HepG2 (cell line): ENCODE results near the gene CSNK1D. TPM values are rescaled to one million over a fixed set of nuclear protein-coding genes. Genes with fewer than 3 reads are reported as not detected.
A peak's percentile ranks its signal among the peaks of the same experiment; 100 is the strongest.

Experiments
- ELF3 ChIP-seq: IDR thresholded peaks from 2 replicates; pipeline ENCODE4 v1.6.1; 2016; ENCODE audit warnings: missing genetic modification reagents, missing compliant biosample characterization
- FOXK2 ChIP-seq: fragments of 450-650 bp; IDR thresholded peaks from 2 replicates; pipeline ENCODE4 v1.6.1; 2016
- HDAC2 ChIP-seq: sonication (generic); formaldehyde crosslinking; IDR thresholded peaks from 2 replicates; pipeline ENCODE4 v1.4.0; 2020; ENCODE audit warnings: missing genetic modification reagents
- HOMEZ ChIP-seq: IDR thresholded peaks from 2 replicates; pipeline ENCODE4 v1.6.1; 2016; ENCODE audit warnings: low read depth
- IRF2 ChIP-seq: IDR thresholded peaks from 2 replicates; pipeline ENCODE4 v1.6.1; 2018; ENCODE audit warnings: missing genetic modification reagents, missing compliant biosample characterization
- KLF15 ChIP-seq: sonication (generic); formaldehyde crosslinking; IDR thresholded peaks from 2 replicates; pipeline ENCODE4 v1.8.1; 2023; ENCODE audit warnings: borderline replicate concordance, mild to moderate bottlenecking, inconsistent platforms, missing genetic modification reagents, mixed read lengths
- MED1 ChIP-seq: sonication (generic); formaldehyde crosslinking; IDR thresholded peaks from 2 replicates; pipeline ENCODE4 v1.4.0; 2020; ENCODE audit warnings: missing genetic modification reagents
- MXI1 ChIP-seq: IDR thresholded peaks from 3 replicates; pipeline ENCODE4 v1.6.1; 2012; ENCODE audit warnings: low read depth, low read length, inconsistent platforms, borderline replicate concordance
- POLR2AphosphoS2 ChIP-seq: IDR thresholded peaks from 2 replicates; pipeline ENCODE4 v1.6.1; 2011; ENCODE audit warnings: low read depth, low read length, improper control_type of control experiment
- SP2 ChIP-seq: sonication (generic); formaldehyde crosslinking; IDR thresholded peaks from 2 replicates; pipeline ENCODE4 v1.5.1; 2020; ENCODE audit warnings: mild to moderate bottlenecking, missing genetic modification reagents
- SRSF9 ChIP-seq: fragments of 200-400 bp; formaldehyde crosslinking; IDR thresholded peaks from 2 replicates; pipeline ENCODE4 v1.6.1; 2018; ENCODE audit warnings: borderline replicate concordance, mild to moderate bottlenecking, low read depth, low read length; ENCODE audit not compliant: insufficient read depth, poor library complexity, severe bottlenecking
- TRIM24 ChIP-seq: sonication (generic); formaldehyde crosslinking; IDR thresholded peaks from 2 replicates; pipeline ENCODE4 v1.8.0; 2022; ENCODE audit warnings: mild to moderate bottlenecking, missing genetic modification reagents
- UBTF ChIP-seq: sonication (generic); formaldehyde crosslinking; IDR thresholded peaks from 2 replicates; pipeline ENCODE4 v1.4.0; 2020; ENCODE audit warnings: mild to moderate bottlenecking, missing genetic modification reagents
- ZBTB1 ChIP-seq: sonication (generic); formaldehyde crosslinking; IDR thresholded peaks from 2 replicates; pipeline ENCODE4 v1.4.0; 2020; ENCODE audit warnings: missing genetic modification reagents, borderline replicate concordance
- ZBTB38 ChIP-seq: sonication (generic); formaldehyde crosslinking; IDR thresholded peaks from 2 replicates; pipeline ENCODE4 v1.5.1; 2020; ENCODE audit warnings: mild to moderate bottlenecking, missing genetic modification reagents
- ZMAT5 ChIP-seq: sonication (generic); formaldehyde crosslinking; IDR thresholded peaks from 2 replicates; pipeline ENCODE4 v1.5.0; 2020; ENCODE audit warnings: mild to moderate bottlenecking, low read depth, missing genetic modification reagents, borderline replicate concordance
- ZNF275 ChIP-seq: sonication (generic); formaldehyde crosslinking; IDR thresholded peaks from 2 replicates; pipeline ENCODE4 v1.8.0; 2022; ENCODE audit warnings: missing genetic modification reagents, mild to moderate bottlenecking, inconsistent platforms, borderline replicate concordance
- ZNF383 ChIP-seq: sonication (generic); formaldehyde crosslinking; IDR thresholded peaks from 2 replicates; pipeline ENCODE4 v1.4.0; 2020; ENCODE audit warnings: missing genetic modification reagents, mild to moderate bottlenecking, borderline replicate concordance
- ZNF496 ChIP-seq: sonication (generic); formaldehyde crosslinking; IDR thresholded peaks from 2 replicates; pipeline ENCODE4 v1.8.1; 2023; ENCODE audit warnings: mild to moderate bottlenecking, moderate library complexity, missing genetic modification reagents; ENCODE audit not compliant: insufficient replicate concordance
- ZNF766 ChIP-seq: sonication (generic); formaldehyde crosslinking; IDR thresholded peaks from 2 replicates; pipeline ENCODE4 v1.5.0; 2020; ENCODE audit warnings: missing genetic modification reagents, borderline replicate concordance
- ZNF780A ChIP-seq: sonication (generic); formaldehyde crosslinking; IDR thresholded peaks from 2 replicates; pipeline ENCODE4 v1.8.0; 2022; ENCODE audit warnings: mild to moderate bottlenecking, missing genetic modification reagents, moderate library complexity
- ZSCAN5A ChIP-seq: sonication (generic); formaldehyde crosslinking; IDR thresholded peaks from 2 replicates; pipeline ENCODE4 v1.8.0; 2022; ENCODE audit warnings: mild to moderate bottlenecking, missing genetic modification reagents, borderline replicate concordance
- polyA plus RNA-seq, 8 experiments: library from polyadenylated mRNA; depleted of rRNA in 3 of 8; stranded (reverse) in 7 of 8; unstranded in 1 of 8; fragments of >200 nt; fragmentation: Illumina TruSeq in 4 of 8; extraction: Trizol in 4 of 8; gene quantifications; 2 replicates each; pipeline versions ENCODE4 v1.2.1 to v1.2.3, GENCODE V29; 2011 to 2016; ENCODE audit warnings: low read depth in 4 of 8, missing spikeins in 1 of 8, mixed read lengths in 1 of 8; ENCODE audit not compliant: insufficient read depth in 1 of 8
- total RNA-seq, 5 experiments: library from RNA; depleted of rRNA; stranded (reverse); fragments of >200 nt; fragmentation: Illumina TruSeq; extraction: Trizol; gene quantifications; 2 replicates each; pipeline ENCODE4 v1.2.3, GENCODE V29; 2016; ENCODE audit warnings: low read depth in 1 of 5

Gene CSNK1D
- total and polyA plus RNA-seq, 2 of the 13 experiments (the other 11 are each of a cell fraction or from before 2014, with no cell fraction given): 31.5 to 128 TPM

GRCh38 chr17:82297714-82298537, 24.4 kb upstream of the CSNK1D start (continued):
- no peak for TF ChIP-seq ZSCAN5A (CRISPR knock-in tag)
- TF ChIP-seq ZNF275 (CRISPR knock-in tag): peak; percentile 69; the same call in 1 of the 2 replicates
- no peak for TF ChIP-seq ZNF780A (CRISPR knock-in tag)
- TF ChIP-seq MED1 (CRISPR knock-in tag): peak; percentile 5; the same call in 1 of the 2 replicates
- TF ChIP-seq ZNF766 (CRISPR knock-in tag): no peak
- TF ChIP-seq ZBTB1 (CRISPR knock-in tag): peak; percentile 91; the same call in 1 of the 2 replicates
- TF ChIP-seq MXI1: peak; percentile 63; the same call in 1 of the 3 replicates
- TF ChIP-seq HOMEZ (CRISPR knock-in tag): no peak
- TF ChIP-seq FOXK2: no peak
- peak; percentile 85 for TF ChIP-seq UBTF
- no peak for TF ChIP-seq KLF15 (CRISPR knock-in tag)
- TF ChIP-seq TRIM24 (CRISPR knock-in tag): no peak
- TF ChIP-seq POLR2AphosphoS2: no peak
- TF ChIP-seq ZNF496: no peak
- peak; percentile 37; the same call in 1 of the 2 replicates for TF ChIP-seq SP2 (CRISPR knock-in tag)
- peak; percentile 13 for TF ChIP-seq HDAC2 (CRISPR knock-in tag)
- TF ChIP-seq ELF3 (CRISPR knock-in tag): peak; percentile 81; the same call in 1 of the 2 replicates
- 0 out of 2 replicates have a peak, but pooled peaks have one; percentile 58 for TF ChIP-seq ZNF383
- TF ChIP-seq ZBTB38 (CRISPR knock-in tag): no peak
- no peak for TF ChIP-seq IRF2
- TF ChIP-seq ZMAT5 (CRISPR knock-in tag): no peak
- no peak for TF ChIP-seq SRSF9
